MCF 10A (cell line): ENCODE data around the gene PIGC. TPM values are rescaled to one million over a fixed set of nuclear protein-coding genes. Genes with fewer than 3 reads are reported as not detected.

Source experiments
- BruUV-seq: library from RNA; stranded (reverse); fragments of 400-500 nt; replicated peaks from 2 replicates; lab custom pipeline; 2021; lab: Mats Ljungman, UMichigan
- CTCF ChIA-PET: fragments of 300-600 bp; sonication (Branson Sonifier 250); formaldehyde crosslinking; extraction: SDS; loops from one replicate; lab custom pipeline; 2021; ENCODE audit warnings: antibody characterized with exemption, inconsistent platforms; lab: Yijun Ruan, JAX
- POLR2A ChIA-PET: fragments of 300-600, 350-650 bp; sonication (Branson Sonifier 250); formaldehyde crosslinking; extraction: SDS; loops from one replicate; lab custom pipeline; 2020; ENCODE audit warnings: antibody characterized with exemption, inconsistent platforms; lab: Yijun Ruan, JAX
- DNase-seq: peaks from one replicate; pipeline ENCODE4 v3.0.0-alpha.2; 2018; ENCODE audit not compliant: unreplicated experiment
- H3K27ac Mint-ChIP-seq: one replicate; pipeline ENCODE4 v1.8.0; 2022; ENCODE audit warnings: mild to moderate bottlenecking, low read depth, mixed read lengths; ENCODE audit not compliant: unreplicated experiment
- H3K27me3 Mint-ChIP-seq: one replicate; pipeline ENCODE4 v1.8.0; 2022; ENCODE audit warnings: mixed read lengths; ENCODE audit not compliant: insufficient read depth, unreplicated experiment
- H3K36me3 Mint-ChIP-seq: one replicate; pipeline ENCODE4 v1.8.0; 2022; ENCODE audit warnings: mild to moderate bottlenecking, moderate library complexity, mixed read lengths; ENCODE audit not compliant: insufficient read depth, unreplicated experiment
- H3K4me1 Mint-ChIP-seq: one replicate; pipeline ENCODE4 v1.8.0; 2022; ENCODE audit warnings: mixed read lengths; ENCODE audit not compliant: insufficient read depth, unreplicated experiment
- H3K4me3 Mint-ChIP-seq: one replicate; pipeline ENCODE4 v1.8.0; 2022; ENCODE audit warnings: mild to moderate bottlenecking, moderate library complexity, mixed read lengths; ENCODE audit not compliant: unreplicated experiment
- H3K9me3 Mint-ChIP-seq: one replicate; pipeline ENCODE4 v1.8.0; 2022; ENCODE audit warnings: mixed read lengths; ENCODE audit not compliant: unreplicated experiment
- CTCF ChIP-seq: fragments of 200-600 bp; IDR thresholded peaks from one replicate; pipeline ENCODE4 v1.8.0; 2022; ENCODE audit warnings: antibody characterized with exemption, mild to moderate bottlenecking; ENCODE audit not compliant: unreplicated experiment
- intact Hi-C: fragments of 100-400 bp; cut with micrococcal nuclease; formaldehyde crosslinking; loops from 2 replicates; pipeline ENCODE4 v1.14.1; 2022
- total RNA-seq: library from RNA; stranded (reverse); gene quantifications from 2 replicates; pipeline ENCODE4 v1.2.3, GENCODE V29; 2022

The PIGC gene
- total RNA-seq, 1 experiment from 2014 or later = 20.2 TPM

- intact Hi-C loops = no loop called here
- TF ChIP-seq CTCF = no peak
- DNase-seq = peak; percentile 61
- Mint-ChIP-seq H3K27ac (no peak overlapping the region), H3K9me3 (no peaks in the 10 kb centered on the region), H3K4me3 (no peak overlapping the region), H3K27me3 (no peaks in the 10 kb centered on the region), H3K36me3 (no peaks in the 10 kb centered on the region), H3K4me1 (peaks cover 11% of the 10 kb centered on the region)
- ChIA-PET POLR2A (interaction anchor here (0.9 to 1.8 kb wide), 7 partner anchors 42 to 118 kb away, joined by 3 to 6 read pairs (median 4); partner anchors contain the start of gene SUCO), CTCF (interaction anchor here (0.5 to 2.0 kb wide), 7 partner anchors 10 to 1454 kb away, joined by 3 to 9 read pairs (median 3); no protein-coding TSS in a partner anchor)
- no TSS peak for BruUV-seq
Measured at GRCh38 chr1:172466795-172467407, 23.0 kb upstream of the PIGC start.

GRCh38 chr1:172465617-172466016 is 21.7 kb upstream of the PIGC start:
- peaks cover 17% of the 10 kb centered on the region for H3K4me1 Mint-ChIP-seq
- no TSS peak for BruUV-seq
- no peaks in the 10 kb centered on the region for H3K36me3 Mint-ChIP-seq
- POLR2A ChIA-PET = interaction anchor here (0.9 to 1.8 kb wide), 3 partner anchors 46 to 90 kb away, joined by 3 to 6 read pairs (median 5); partner anchors contain the start of gene SUCO
- CTCF ChIA-PET = interaction anchor here (2.0 kb wide), 1 partner anchor 15 kb away, joined by 9 read pairs; no protein-coding TSS in a partner anchor
- H3K27ac Mint-ChIP-seq = no peak overlapping the region
- no peak overlapping the region for H3K4me3 Mint-ChIP-seq
- no peak for TF ChIP-seq CTCF
- H3K27me3 Mint-ChIP-seq = no peaks in the 10 kb centered on the region
- intact Hi-C loops = no loop called here
- no peak for DNase-seq
- no peaks in the 10 kb centered on the region for H3K9me3 Mint-ChIP-seq

GRCh38 chr1:172460887-172461315 is 17.0 kb upstream of the PIGC start:
- H3K27ac Mint-ChIP-seq = no peak overlapping the region
- DNase-seq = no peak
- H3K27me3 Mint-ChIP-seq = no peaks in the 10 kb centered on the region
- no peaks in the 10 kb centered on the region for H3K9me3 Mint-ChIP-seq
- no peak for TF ChIP-seq CTCF
- no peak overlapping the region for H3K4me3 Mint-ChIP-seq
- ChIA-PET POLR2A (interaction anchor here (0.6 to 4.1 kb wide), 11 partner anchors 9 to 259 kb away, joined by 3 to 17 read pairs (median 3); partner anchors contain the start of gene SUCO), CTCF (interaction anchor here (0.7 to 4.6 kb wide), 6 partner anchors 9 to 371 kb away, joined by 3 to 31 read pairs (median 4); no protein-coding TSS in a partner anchor)
- no peaks in the 10 kb centered on the region for H3K36me3 Mint-ChIP-seq
- H3K4me1 Mint-ChIP-seq = peaks cover 12% of the 10 kb centered on the region
- intact Hi-C loops = no loop called here
- no TSS peak for BruUV-seq

- intact Hi-C loops = no loop called here
- ChIA-PET CTCF (interaction anchor here (0.7 to 4.6 kb wide), 4 partner anchors 9 to 458 kb away, joined by 4 to 31 read pairs (median 7); no protein-coding TSS in a partner anchor), POLR2A (interaction anchor here (0.6 to 4.1 kb wide), 11 partner anchors 10 to 259 kb away, joined by 3 to 17 read pairs (median 3); partner anchors contain the start of gene SUCO)
- H3K4me1 Mint-ChIP-seq = peaks cover 12% of the 10 kb centered on the region
- H3K9me3 Mint-ChIP-seq = no peaks in the 10 kb centered on the region
- H3K27ac Mint-ChIP-seq = no peak overlapping the region
- H3K36me3 Mint-ChIP-seq = no peaks in the 10 kb centered on the region
- H3K4me3 Mint-ChIP-seq = no peak overlapping the region
- no peak for DNase-seq
- H3K27me3 Mint-ChIP-seq = no peaks in the 10 kb centered on the region
- BruUV-seq = no TSS peak
- no peak for TF ChIP-seq CTCF
Measured at GRCh38 chr1:172460177-172460576, 16.3 kb upstream of the PIGC start.
